PC-9 (cell line): ENCODE measurements around the gene CFAP46. TPM values are rescaled to one million over a fixed set of nuclear protein-coding genes. Genes with fewer than 3 reads are reported as not detected.

ENCODE experiments used
- BruUV-seq: library from RNA; stranded (reverse); fragments of 400-500 nt; replicated peaks from 2 replicates; lab custom pipeline; 2021; lab: Mats Ljungman, UMichigan
- CTCF ChIA-PET: fragments of 300-600 bp; sonication (Branson Sonifier 250); formaldehyde crosslinking; loops from one replicate; lab custom pipeline; 2022; ENCODE audit warnings: antibody characterized with exemption; lab: Charles Lee
- POLR2A ChIA-PET: fragments of 300-600 bp; sonication (Branson Sonifier 250); formaldehyde crosslinking; loops from one replicate; lab custom pipeline; 2022; ENCODE audit warnings: antibody characterized with exemption; ENCODE audit not compliant: unreplicated experiment; lab: Charles Lee
- DNase-seq, 2 experiments: peaks; one replicate each; pipeline versions ENCODE4 v3.0.0 to v3.0.0-alpha.2; 2015 to 2022; ENCODE audit warnings: mixed read lengths in 1 of 2
- H2AFZ ChIP-seq: fragments of 200-600 bp; sonication (generic); 2 replicates; pipeline ENCODE4 v1.8.1; 2017; ENCODE audit warnings: antibody characterized with exemption
- H3F3A ChIP-seq: fragments of 200-600 bp; sonication (generic); 2 replicates; pipeline ENCODE4 v1.8.1; 2017; ENCODE audit warnings: antibody characterized with exemption, mild to moderate bottlenecking, low read depth; ENCODE audit not compliant: insufficient read depth
- H3K27ac ChIP-seq: fragments of 200-600 bp; sonication (generic); 2 replicates; pipeline ENCODE4 v1.6.1; 2016; ENCODE audit warnings: mixed run types
- H3K27me3 ChIP-seq: fragments of 200-600 bp; sonication (generic); 2 replicates; pipeline ENCODE4 v1.6.1; 2016; ENCODE audit warnings: low read depth, mixed run types; ENCODE audit not compliant: insufficient read depth
- H3K36me3 ChIP-seq: fragments of 200-600 bp; sonication (generic); 2 replicates; pipeline ENCODE4 v1.6.1; 2016; ENCODE audit warnings: low read depth, mixed run types
- H3K4me1 ChIP-seq: fragments of 200-600 bp; sonication (generic); replicated peaks from 2 replicates; pipeline ENCODE4 v1.6.1; 2016; ENCODE audit warnings: mixed run types; ENCODE audit not compliant: insufficient read depth
- H3K4me2 ChIP-seq: fragments of 200-600 bp; sonication (generic); 2 replicates; pipeline ENCODE4 v1.6.1; 2017; ENCODE audit warnings: mixed run types
- H3K4me3 ChIP-seq: fragments of 200-600 bp; sonication (generic); 2 replicates; pipeline ENCODE4 v1.6.1; 2016; ENCODE audit warnings: mixed run types
- H3K79me2 ChIP-seq: fragments of 200-600 bp; sonication (generic); 2 replicates; pipeline ENCODE4 v1.6.1; 2017; ENCODE audit warnings: low read depth, mixed run types
- H3K9me2 ChIP-seq: fragments of 200-600 bp; sonication (generic); 2 replicates; pipeline ENCODE4 v1.8.1; 2017; ENCODE audit warnings: mild to moderate bottlenecking; ENCODE audit not compliant: insufficient read depth
- H3K9me3 ChIP-seq: fragments of 200-600 bp; sonication (generic); 2 replicates; pipeline ENCODE4 v1.8.1; 2016; ENCODE audit warnings: low read depth; ENCODE audit not compliant: insufficient read depth
- H4K20me1 ChIP-seq: fragments of 200-600 bp; sonication (generic); 2 replicates; pipeline ENCODE4 v1.8.1; 2017; ENCODE audit not compliant: insufficient read depth
- EZH2 ChIP-seq: fragments of 200-600 bp; sonication (generic); IDR thresholded peaks from 2 replicates; pipeline ENCODE4 v1.8.0; 2017; ENCODE audit warnings: antibody characterized with exemption, low read depth
- intact Hi-C: fragments of 100-400 bp; cut with micrococcal nuclease; formaldehyde crosslinking; loops from one replicate; pipeline ENCODE4 v1.10.0; 2022; ENCODE audit not compliant: unreplicated experiment
- total RNA-seq: library from RNA; stranded (reverse); gene quantifications from 2 replicates; pipeline ENCODE4 v1.2.3, GENCODE V29; 2021
- TF ChIP-seq, protein P1 (sequence below): fragments of 200-600 bp; sonication (generic); conservative IDR thresholded peaks from 2 replicates; pipeline ENCODE4 v1.6.1; 2017; ENCODE audit warnings: mixed run types, antibody characterized with exemption, mild to moderate bottlenecking, moderate library complexity

CFAP46 gene
- total RNA-seq, 1 experiment from 2014 or later: not detected

DNA sequence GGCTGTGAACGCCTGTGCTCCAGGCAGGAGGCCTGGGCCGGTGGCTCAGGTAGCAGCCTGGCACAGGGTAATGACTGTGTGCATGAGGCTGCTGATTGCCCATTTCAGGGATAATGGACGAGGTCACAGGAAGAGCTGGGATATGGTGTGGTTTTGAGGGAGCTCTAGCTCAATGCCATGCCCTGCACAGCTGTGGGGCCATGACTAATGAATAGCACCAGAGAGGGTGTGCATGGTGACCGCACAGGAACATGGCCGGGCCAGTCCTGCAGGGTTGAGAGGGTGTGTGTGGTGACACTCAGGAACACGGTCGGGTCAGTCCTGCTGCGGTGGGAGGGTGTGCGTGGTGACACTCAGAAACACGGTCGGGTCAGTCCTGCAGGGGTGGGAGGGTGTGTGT lies 178.3 kb downstream of the CFAP46 start:
- H3K4me2 ChIP-seq: no peak overlapping the region
- H3K79me2 ChIP-seq: no peaks in the 10 kb centered on the region
- CTCF ChIA-PET: no interaction called here
- H3K4me3 ChIP-seq: no peak overlapping the region
- H3K36me3 ChIP-seq: no peaks in the 10 kb centered on the region
- POLR2A ChIA-PET: no interaction called here
- DNase-seq: no peak
- H3K27ac ChIP-seq: no peak overlapping the region
- H3K27me3 ChIP-seq: no peaks in the 10 kb centered on the region
- H3K9me3 ChIP-seq: no peaks in the 10 kb centered on the region
- intact Hi-C loops: no loop called here
- TF ChIP-seq, protein P1, sequence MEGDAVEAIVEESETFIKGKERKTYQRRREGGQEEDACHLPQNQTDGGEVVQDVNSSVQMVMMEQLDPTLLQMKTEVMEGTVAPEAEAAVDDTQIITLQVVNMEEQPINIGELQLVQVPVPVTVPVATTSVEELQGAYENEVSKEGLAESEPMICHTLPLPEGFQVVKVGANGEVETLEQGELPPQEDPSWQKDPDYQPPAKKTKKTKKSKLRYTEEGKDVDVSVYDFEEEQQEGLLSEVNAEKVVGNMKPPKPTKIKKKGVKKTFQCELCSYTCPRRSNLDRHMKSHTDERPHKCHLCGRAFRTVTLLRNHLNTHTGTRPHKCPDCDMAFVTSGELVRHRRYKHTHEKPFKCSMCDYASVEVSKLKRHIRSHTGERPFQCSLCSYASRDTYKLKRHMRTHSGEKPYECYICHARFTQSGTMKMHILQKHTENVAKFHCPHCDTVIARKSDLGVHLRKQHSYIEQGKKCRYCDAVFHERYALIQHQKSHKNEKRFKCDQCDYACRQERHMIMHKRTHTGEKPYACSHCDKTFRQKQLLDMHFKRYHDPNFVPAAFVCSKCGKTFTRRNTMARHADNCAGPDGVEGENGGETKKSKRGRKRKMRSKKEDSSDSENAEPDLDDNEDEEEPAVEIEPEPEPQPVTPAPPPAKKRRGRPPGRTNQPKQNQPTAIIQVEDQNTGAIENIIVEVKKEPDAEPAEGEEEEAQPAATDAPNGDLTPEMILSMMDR: no peak
- TF ChIP-seq EZH2: no peak
- no peaks in the 10 kb centered on the region for H3F3A ChIP-seq
- no TSS peak for BruUV-seq
- no peaks in the 10 kb centered on the region for H3K4me1 ChIP-seq
- H3K9me2 ChIP-seq: no peaks in the 10 kb centered on the region
- H4K20me1 ChIP-seq: no peaks in the 10 kb centered on the region
- no peak overlapping the region for H2AFZ ChIP-seq

DNA sequence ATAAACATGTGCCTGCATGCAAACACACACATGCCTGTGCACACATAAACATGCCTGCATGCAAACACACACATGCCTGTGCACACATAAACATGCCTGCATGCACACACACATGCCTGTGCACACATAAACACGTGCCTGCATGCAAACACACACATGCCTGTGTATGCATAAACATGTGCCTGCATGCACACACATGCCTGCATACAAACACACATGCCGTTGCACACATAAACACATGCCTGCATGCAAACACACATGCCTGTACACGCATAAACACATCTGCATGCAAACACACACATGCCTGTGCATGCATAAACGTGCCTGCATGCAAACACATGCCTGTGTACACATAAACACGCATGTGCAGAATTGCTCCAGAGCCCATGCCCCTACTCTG lies 178.8 kb downstream of the CFAP46 start:
- intact Hi-C loops: no loop called here
- POLR2A ChIA-PET: no interaction called here
- H3K27ac ChIP-seq: no peak overlapping the region

DNA sequence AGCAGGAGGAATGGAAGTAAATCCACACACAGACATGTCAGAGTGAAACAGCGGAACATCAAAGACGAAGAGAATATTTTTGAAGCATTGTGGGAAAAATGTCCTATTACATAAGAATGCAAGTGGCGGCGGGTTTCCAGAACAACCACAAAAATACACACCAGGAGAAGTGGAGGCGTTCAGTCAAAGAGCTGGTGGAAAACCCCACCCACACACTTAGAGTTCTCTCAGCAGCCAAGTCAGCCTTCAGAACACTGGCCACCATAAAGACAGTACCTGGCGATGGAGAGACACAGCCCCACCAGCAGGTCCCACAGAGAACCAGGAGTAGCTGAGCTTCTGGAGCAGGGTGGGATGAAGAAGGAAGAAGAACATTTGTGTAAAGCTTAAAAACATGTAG lies 180.1 kb downstream of the CFAP46 start:
- Histone ChIP-seq H3K4me2 (no peak overlapping the region), H3K27me3 (no peaks in the 10 kb centered on the region), H3K9me2 (no peaks in the 10 kb centered on the region), H4K20me1 (no peaks in the 10 kb centered on the region), H3K36me3 (no peaks in the 10 kb centered on the region), H3K4me1 (no peaks in the 10 kb centered on the region), H3K27ac (no peak overlapping the region), H2AFZ (no peak overlapping the region), H3K9me3 (no peaks in the 10 kb centered on the region), H3F3A (no peaks in the 10 kb centered on the region), H3K4me3 (no peak overlapping the region), H3K79me2 (no peaks in the 10 kb centered on the region)
- POLR2A ChIA-PET: interaction anchor here (0.6 kb wide), 1 partner anchor 606 kb away, joined by 3 read pairs; no protein-coding TSS in a partner anchor
- intact Hi-C loops: no loop called here
- no peak for TF ChIP-seq EZH2
- TF ChIP-seq, protein P1: no peak
- BruUV-seq: no TSS peak
- no peak for DNase-seq
- CTCF ChIA-PET: no interaction called here

More for the DNA sequence above, 178.8 kb downstream of the CFAP46 start:
- no peak for TF ChIP-seq EZH2
- TF ChIP-seq, protein P1: no peak
- H3K36me3 ChIP-seq: no peaks in the 10 kb centered on the region
- H2AFZ ChIP-seq: no peak overlapping the region
- no peak overlapping the region for H3K4me3 ChIP-seq
- DNase-seq: no peak
- H3K4me2 ChIP-seq: no peak overlapping the region
- CTCF ChIA-PET: no interaction called here
- no peaks in the 10 kb centered on the region for H3K9me2 ChIP-seq
- no TSS peak for BruUV-seq
- no peaks in the 10 kb centered on the region for H3K27me3 ChIP-seq
- no peaks in the 10 kb centered on the region for H3K9me3 ChIP-seq
- no peaks in the 10 kb centered on the region for H3K4me1 ChIP-seq
- H3K79me2 ChIP-seq: no peaks in the 10 kb centered on the region
- no peaks in the 10 kb centered on the region for H3F3A ChIP-seq
- H4K20me1 ChIP-seq: no peaks in the 10 kb centered on the region
